ENCODE results near the gene NCOR1. TPM values are rescaled to one million over a fixed set of nuclear protein-coding genes. Genes with fewer than 3 reads are reported as not detected.

Gene NCOR1
- total RNA-seq, 1 donor = 86.9 TPM

DNA sequence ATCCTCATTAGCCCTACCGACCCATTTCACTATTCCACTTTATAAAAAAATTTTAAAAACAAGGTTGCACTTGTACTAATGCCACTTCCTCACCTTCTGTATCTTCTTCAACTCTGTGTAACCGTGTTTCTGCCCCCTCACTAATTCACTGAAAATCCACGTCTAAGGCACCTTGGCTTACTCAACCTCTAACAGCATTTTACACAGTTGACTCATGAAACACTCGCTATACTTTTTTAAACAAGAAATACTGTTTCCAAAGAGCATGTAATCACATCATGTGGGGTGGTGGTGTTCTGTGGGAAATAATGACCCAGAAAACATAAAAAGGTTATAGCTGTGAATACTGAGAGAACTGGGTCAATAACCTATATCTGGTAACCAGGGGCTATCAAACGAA is 79.9 kb downstream of the NCOR1 start:
- Histone ChIP-seq H3K4me1 (ENCODE audit: insufficient read depth, low read length) (no peaks in the 10 kb centered on the region), H3K27me3 (ENCODE audit: insufficient read depth, low read length) (no peaks in the 10 kb centered on the region), H3K36me3 (ENCODE audit: insufficient read depth, low read length) (peaks cover 58% of the 10 kb centered on the region), H2AFZ (ENCODE audit: low read length) (no peak overlapping the region), H3K4me2 (ENCODE audit: insufficient read depth, low read length) (no peak overlapping the region), H3K4me3 (ENCODE audit: insufficient read depth, low read length) (no peak overlapping the region), H4K20me1 (ENCODE audit: insufficient read depth, low read length) (no peaks in the 10 kb centered on the region), H3K79me2 (ENCODE audit: insufficient read depth, low read length) (peaks cover 13% of the 10 kb centered on the region), H3K27ac (ENCODE audit: low read depth, low read length) (no peak overlapping the region), H3K9me3 (ENCODE audit: low read depth, low read length) (no peaks in the 10 kb centered on the region)
- no peak for DNase-seq (ENCODE audit: insufficient read length, low spot score, missing footprints)
- TF ChIP-seq, protein P1, sequence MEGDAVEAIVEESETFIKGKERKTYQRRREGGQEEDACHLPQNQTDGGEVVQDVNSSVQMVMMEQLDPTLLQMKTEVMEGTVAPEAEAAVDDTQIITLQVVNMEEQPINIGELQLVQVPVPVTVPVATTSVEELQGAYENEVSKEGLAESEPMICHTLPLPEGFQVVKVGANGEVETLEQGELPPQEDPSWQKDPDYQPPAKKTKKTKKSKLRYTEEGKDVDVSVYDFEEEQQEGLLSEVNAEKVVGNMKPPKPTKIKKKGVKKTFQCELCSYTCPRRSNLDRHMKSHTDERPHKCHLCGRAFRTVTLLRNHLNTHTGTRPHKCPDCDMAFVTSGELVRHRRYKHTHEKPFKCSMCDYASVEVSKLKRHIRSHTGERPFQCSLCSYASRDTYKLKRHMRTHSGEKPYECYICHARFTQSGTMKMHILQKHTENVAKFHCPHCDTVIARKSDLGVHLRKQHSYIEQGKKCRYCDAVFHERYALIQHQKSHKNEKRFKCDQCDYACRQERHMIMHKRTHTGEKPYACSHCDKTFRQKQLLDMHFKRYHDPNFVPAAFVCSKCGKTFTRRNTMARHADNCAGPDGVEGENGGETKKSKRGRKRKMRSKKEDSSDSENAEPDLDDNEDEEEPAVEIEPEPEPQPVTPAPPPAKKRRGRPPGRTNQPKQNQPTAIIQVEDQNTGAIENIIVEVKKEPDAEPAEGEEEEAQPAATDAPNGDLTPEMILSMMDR (IDR thresholded peaks at IDR 0.05; ENCODE audit: extremely low read depth, low read depth, low read length) = no peak

DNA sequence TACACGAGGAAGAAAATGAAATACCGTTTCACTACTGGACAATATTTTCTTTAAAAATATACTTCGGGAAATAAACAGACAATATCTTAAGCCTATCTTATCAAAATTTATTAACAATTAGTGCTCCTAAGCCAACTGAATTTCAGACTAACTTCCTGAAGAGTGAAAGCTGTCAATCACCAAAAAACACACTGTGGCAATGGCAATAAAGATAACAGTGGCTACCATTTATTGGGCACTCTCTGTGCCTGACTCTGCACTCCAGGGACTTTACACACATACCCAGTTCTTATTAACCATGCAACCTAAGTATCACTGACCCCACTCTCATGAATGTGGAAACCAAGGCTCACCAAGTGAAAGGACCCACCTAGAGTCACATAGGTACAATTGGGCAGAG is 83.7 kb downstream of the NCOR1 start:
- no peak for DNase-seq (ENCODE audit: insufficient read length, low spot score, missing footprints)
- H2AFZ ChIP-seq (ENCODE audit: low read length) = no peak overlapping the region
- H3K9me3 ChIP-seq (ENCODE audit: low read depth, low read length) = no peaks in the 10 kb centered on the region
- H3K27me3 ChIP-seq (ENCODE audit: insufficient read depth, low read length) = no peaks in the 10 kb centered on the region
- no peak overlapping the region for H3K4me3 ChIP-seq (ENCODE audit: insufficient read depth, low read length)
- TF ChIP-seq, protein P1 (IDR thresholded peaks at IDR 0.05; ENCODE audit: extremely low read depth, low read depth, low read length) = no peak
- no peak overlapping the region for H3K4me2 ChIP-seq (ENCODE audit: insufficient read depth, low read length)
- H3K36me3 ChIP-seq (ENCODE audit: insufficient read depth, low read length) = peaks cover 46% of the 10 kb centered on the region
- no peaks in the 10 kb centered on the region for H3K4me1 ChIP-seq (ENCODE audit: insufficient read depth, low read length)
- H3K27ac ChIP-seq (ENCODE audit: low read depth, low read length) = no peak overlapping the region
- H3K79me2 ChIP-seq (ENCODE audit: insufficient read depth, low read length) = peaks cover 13% of the 10 kb centered on the region
- no peaks in the 10 kb centered on the region for H4K20me1 ChIP-seq (ENCODE audit: insufficient read depth, low read length)

DNA sequence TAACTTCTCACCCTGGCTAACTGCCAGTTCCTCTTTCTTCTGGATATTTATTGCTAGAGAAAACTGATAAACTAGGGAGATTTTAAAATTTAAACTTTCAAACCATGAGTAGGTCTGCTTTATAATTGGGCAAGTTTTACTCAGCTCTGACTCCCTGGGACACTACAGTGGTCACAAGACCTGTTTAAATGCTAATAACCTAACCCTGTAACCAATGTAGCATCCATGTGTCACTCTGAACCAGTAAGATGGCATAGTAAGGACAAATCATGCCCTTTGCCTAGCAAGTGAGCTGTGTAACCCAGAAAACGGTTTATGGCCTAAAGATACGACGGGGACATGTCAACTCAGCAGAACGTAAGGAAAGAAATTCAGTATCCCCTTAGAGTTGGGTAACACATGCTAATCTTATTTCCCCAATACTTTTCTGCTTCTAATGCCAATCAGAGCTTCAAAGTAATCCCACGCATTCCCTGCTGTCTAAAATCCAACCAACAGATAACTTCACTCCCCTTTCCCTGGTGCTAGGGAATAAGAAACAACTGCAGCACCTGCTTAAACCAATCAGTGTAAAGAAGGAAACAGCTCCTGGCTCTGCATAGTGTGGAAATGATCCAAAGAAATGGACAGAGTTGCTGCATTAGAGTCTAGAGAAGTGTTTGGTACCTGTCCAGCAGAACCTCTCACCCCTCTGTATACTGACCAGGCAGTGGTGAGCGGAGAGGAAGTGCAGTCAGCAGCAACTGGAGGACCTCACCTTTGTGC is 85.7 kb downstream of the NCOR1 start:
- Histone ChIP-seq H3K4me2 (ENCODE audit: insufficient read depth, low read length) (no peak overlapping the region), H3K9me3 (ENCODE audit: low read depth, low read length) (no peaks in the 10 kb centered on the region), H3K36me3 (ENCODE audit: insufficient read depth, low read length) (peaks cover 34% of the 10 kb centered on the region), H3K27ac (ENCODE audit: low read depth, low read length) (no peak overlapping the region), H3K4me1 (ENCODE audit: insufficient read depth, low read length) (no peaks in the 10 kb centered on the region), H2AFZ (ENCODE audit: low read length) (no peak overlapping the region), H3K4me3 (ENCODE audit: insufficient read depth, low read length) (no peak overlapping the region), H3K79me2 (ENCODE audit: insufficient read depth, low read length) (peaks cover 13% of the 10 kb centered on the region), H3K27me3 (ENCODE audit: insufficient read depth, low read length) (no peaks in the 10 kb centered on the region), H4K20me1 (ENCODE audit: insufficient read depth, low read length) (no peaks in the 10 kb centered on the region)
- DNase-seq (ENCODE audit: insufficient read length, low spot score, missing footprints) = no peak
- TF ChIP-seq, protein P1 (IDR thresholded peaks at IDR 0.05; ENCODE audit: extremely low read depth, low read depth, low read length) = no peak

DNA sequence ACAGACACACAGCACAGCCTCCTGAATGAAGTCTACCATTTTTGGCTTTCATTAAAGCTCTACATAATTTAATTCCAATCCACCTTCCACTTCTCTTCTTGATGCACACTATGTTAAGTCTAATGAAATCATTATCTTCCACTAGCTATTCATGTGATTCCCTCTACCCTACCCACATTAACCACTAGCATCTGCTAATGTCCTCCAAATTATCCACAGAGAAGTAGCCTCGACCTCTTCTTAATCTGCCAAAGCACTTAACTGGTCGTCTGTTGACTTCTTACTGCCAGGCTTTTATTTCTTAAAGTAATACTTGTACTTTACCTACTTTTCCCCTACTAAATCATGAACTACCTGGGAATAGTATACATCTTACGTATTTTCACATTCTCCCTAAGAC is 91.8 kb downstream of the NCOR1 start:
- no peaks in the 10 kb centered on the region for H3K4me1 ChIP-seq (ENCODE audit: insufficient read depth, low read length)
- TF ChIP-seq, protein P1 (IDR thresholded peaks at IDR 0.05; ENCODE audit: extremely low read depth, low read depth, low read length) = no peak
- peaks cover 45% of the 10 kb centered on the region for H3K36me3 ChIP-seq (ENCODE audit: insufficient read depth, low read length)
- no peak overlapping the region for H3K4me3 ChIP-seq (ENCODE audit: insufficient read depth, low read length)
- no peak overlapping the region for H3K4me2 ChIP-seq (ENCODE audit: insufficient read depth, low read length)
- no peaks in the 10 kb centered on the region for H3K9me3 ChIP-seq (ENCODE audit: low read depth, low read length)
- no peaks in the 10 kb centered on the region for H4K20me1 ChIP-seq (ENCODE audit: insufficient read depth, low read length)
- H3K79me2 ChIP-seq (ENCODE audit: insufficient read depth, low read length) = peaks cover 23% of the 10 kb centered on the region
- H3K27me3 ChIP-seq (ENCODE audit: insufficient read depth, low read length) = no peaks in the 10 kb centered on the region
- DNase-seq (ENCODE audit: insufficient read length, low spot score, missing footprints) = no peak
- no peak overlapping the region for H2AFZ ChIP-seq (ENCODE audit: low read length)
- no peak overlapping the region for H3K27ac ChIP-seq (ENCODE audit: low read depth, low read length)
